Smooth muscle cell (in vitro differentiated cells): ENCODE measurements around the gene SELENOK. TPM values are rescaled to one million over a fixed set of nuclear protein-coding genes. Genes with fewer than 3 reads are reported as not detected.
A peak's percentile ranks its signal among the peaks of the same experiment; 100 is the strongest.

Experiments
- DNase-seq: peaks from one replicate; lab custom pipeline; 2025; ENCODE audit not compliant: unreplicated experiment; lab: John Stamatoyannopoulos, UW
- H2AFZ ChIP-seq: fragments of 200-600 bp; sonication (generic); 2 replicates; pipeline ENCODE4 v1.6.0; 2016; ENCODE audit warnings: antibody characterized with exemption, low read depth, mild to moderate bottlenecking
- H3F3A ChIP-seq: fragments of 200-600 bp; sonication (generic); 2 replicates; pipeline ENCODE4 v1.6.0; 2017; ENCODE audit warnings: antibody characterized with exemption, low read depth
- H3K27ac ChIP-seq: fragments of 200-600 bp; sonication (generic); 2 replicates; pipeline ENCODE4 v1.5.1; 2016; ENCODE audit warnings: low read depth, mild to moderate bottlenecking
- H3K27me3 ChIP-seq: fragments of 200-600 bp; sonication (generic); 2 replicates; pipeline ENCODE4 v1.6.1; 2016; ENCODE audit warnings: low read depth, mild to moderate bottlenecking
- H3K36me3 ChIP-seq: fragments of 200-600 bp; sonication (generic); 2 replicates; pipeline ENCODE4 v1.5.1; 2016; ENCODE audit warnings: low read depth
- H3K4me1 ChIP-seq: fragments of 200-600 bp; sonication (generic); 2 replicates; pipeline ENCODE4 v1.5.1; 2016; ENCODE audit warnings: low read depth
- H3K4me2 ChIP-seq: fragments of 200-600 bp; sonication (generic); 2 replicates; pipeline ENCODE4 v1.6.0; 2016; ENCODE audit warnings: mild to moderate bottlenecking
- H3K4me3 ChIP-seq: fragments of 200-600 bp; sonication (generic); 2 replicates; pipeline ENCODE4 v1.5.1; 2016; ENCODE audit warnings: mild to moderate bottlenecking
- H3K79me2 ChIP-seq: fragments of 200-600 bp; sonication (generic); 2 replicates; pipeline ENCODE4 v1.6.0; 2016; ENCODE audit warnings: low read depth, mild to moderate bottlenecking
- H3K9ac ChIP-seq: fragments of 200-600 bp; sonication (generic); 2 replicates; pipeline ENCODE4 v1.6.0; 2016; ENCODE audit warnings: low read depth
- H3K9me3 ChIP-seq: fragments of 200-600 bp; sonication (generic); replicated peaks from 2 replicates; pipeline ENCODE4 v1.5.1; 2016; ENCODE audit warnings: low read depth
- H4K20me1 ChIP-seq: fragments of 200-600 bp; sonication (generic); 2 replicates; pipeline ENCODE4 v1.6.0; 2016; ENCODE audit warnings: low read depth
- CTCF ChIP-seq: fragments of 200-600 bp; sonication (generic); IDR thresholded peaks from 2 replicates; pipeline ENCODE4 v1.5.1; 2017; ENCODE audit warnings: borderline replicate concordance, mild to moderate bottlenecking, antibody characterized with exemption; ENCODE audit not compliant: insufficient read depth, poor library complexity, severe bottlenecking
- WGBS: methylation state at CpG from one replicate; pipeline ENCODE4 v1.1.7; 2016; ENCODE audit warnings: low lambda C conversion rate; 5-methylcytosine and 5-hydroxymethylcytosine counted together
- polyA plus RNA-seq: library from polyadenylated mRNA; unstranded; fragments of >200 nt; fragmentation: Nextera tagmentation; extraction: Ambion mirVana; gene quantifications from 2 replicates; pipeline ENCODE4 v1.2.1, GENCODE V29; 2016
- total RNA-seq: library from RNA; depleted of rRNA; stranded (reverse); fragments of >200 nt; gene quantifications from 2 replicates; pipeline ENCODE4 v1.2.3, GENCODE V29; 2014

Gene SELENOK
- total and polyA plus RNA-seq, 2 experiments from 2014 or later = 67.7 to 199 TPM

GRCh38 chr3:53939813-53940212 lies 48.2 kb upstream of the SELENOK start:
- WGBS = 81% methylated on average over 1 of the region's 1 CpG
- Histone ChIP-seq H3K4me1 (no peaks in the 10 kb centered on the region), H3F3A (peaks cover 6% of the 10 kb centered on the region), H2AFZ (no peak overlapping the region), H3K4me2 (no peak overlapping the region), H3K9ac (no peak overlapping the region), H3K36me3 (no peaks in the 10 kb centered on the region), H4K20me1 (no peaks in the 10 kb centered on the region), H3K9me3 (peaks cover 8% of the 10 kb centered on the region), H3K4me3 (no peak overlapping the region), H3K79me2 (no peaks in the 10 kb centered on the region), H3K27me3 (peaks cover 61% of the 10 kb centered on the region), H3K27ac (no peak overlapping the region)
- no peak for TF ChIP-seq CTCF
- DNase-seq = no peak

GRCh38 chr3:53939086-53939582 lies 47.5 kb upstream of the SELENOK start:
- no peaks in the 10 kb centered on the region for H3K4me1 ChIP-seq
- no peak overlapping the region for H3K27ac ChIP-seq
- DNase-seq = no peak
- peaks cover 6% of the 10 kb centered on the region for H3F3A ChIP-seq
- no peaks in the 10 kb centered on the region for H4K20me1 ChIP-seq
- H3K9me3 ChIP-seq = peaks cover 8% of the 10 kb centered on the region
- H3K4me2 ChIP-seq = no peak overlapping the region
- no peaks in the 10 kb centered on the region for H3K36me3 ChIP-seq
- H3K9ac ChIP-seq = no peak overlapping the region
- no peak for TF ChIP-seq CTCF
- no peak overlapping the region for H3K4me3 ChIP-seq
- H2AFZ ChIP-seq = no peak overlapping the region
- no peaks in the 10 kb centered on the region for H3K79me2 ChIP-seq
- H3K27me3 ChIP-seq = peaks cover 56% of the 10 kb centered on the region
- WGBS = 25% methylated on average over 10 of the region's 10 CpGs

GRCh38 chr3:53938645-53939044 lies 47.0 kb upstream of the SELENOK start:
- Histone ChIP-seq H3K9ac (no peak overlapping the region), H4K20me1 (no peaks in the 10 kb centered on the region), H3K27me3 (peaks cover 56% of the 10 kb centered on the region), H3K4me3 (no peak overlapping the region), H2AFZ (no peak overlapping the region), H3K27ac (no peak overlapping the region), H3K9me3 (peaks cover 8% of the 10 kb centered on the region), H3K4me1 (no peaks in the 10 kb centered on the region), H3K4me2 (no peak overlapping the region), H3F3A (peaks cover 6% of the 10 kb centered on the region), H3K79me2 (no peaks in the 10 kb centered on the region), H3K36me3 (no peaks in the 10 kb centered on the region)
- TF ChIP-seq CTCF = peak; percentile 73
- DNase-seq = no peak
- 10% methylated on average over 2 of the region's 2 CpGs for WGBS

GRCh38 chr3:53936347-53936746 lies 44.7 kb upstream of the SELENOK start:
- peaks cover 8% of the 10 kb centered on the region for H3K9me3 ChIP-seq
- H3K9ac ChIP-seq = no peak overlapping the region
- H3K36me3 ChIP-seq = no peaks in the 10 kb centered on the region
- peaks cover 6% of the 10 kb centered on the region for H3F3A ChIP-seq
- H3K4me3 ChIP-seq = no peak overlapping the region
- TF ChIP-seq CTCF = no peak
- H3K4me2 ChIP-seq = no peak overlapping the region
- 97% methylated on average over 1 of the region's 1 CpG for WGBS
- H3K27me3 ChIP-seq = peaks cover 52% of the 10 kb centered on the region
- DNase-seq = no peak
- no peaks in the 10 kb centered on the region for H4K20me1 ChIP-seq
- H3K79me2 ChIP-seq = no peaks in the 10 kb centered on the region
- no peak overlapping the region for H2AFZ ChIP-seq
- no peaks in the 10 kb centered on the region for H3K4me1 ChIP-seq
- H3K27ac ChIP-seq = no peak overlapping the region
